ENCODE results near the gene UBXN11. TPM values are rescaled to one million over a fixed set of nuclear protein-coding genes. Genes with fewer than 3 reads are reported as not detected.

UBXN11 gene, protein sequence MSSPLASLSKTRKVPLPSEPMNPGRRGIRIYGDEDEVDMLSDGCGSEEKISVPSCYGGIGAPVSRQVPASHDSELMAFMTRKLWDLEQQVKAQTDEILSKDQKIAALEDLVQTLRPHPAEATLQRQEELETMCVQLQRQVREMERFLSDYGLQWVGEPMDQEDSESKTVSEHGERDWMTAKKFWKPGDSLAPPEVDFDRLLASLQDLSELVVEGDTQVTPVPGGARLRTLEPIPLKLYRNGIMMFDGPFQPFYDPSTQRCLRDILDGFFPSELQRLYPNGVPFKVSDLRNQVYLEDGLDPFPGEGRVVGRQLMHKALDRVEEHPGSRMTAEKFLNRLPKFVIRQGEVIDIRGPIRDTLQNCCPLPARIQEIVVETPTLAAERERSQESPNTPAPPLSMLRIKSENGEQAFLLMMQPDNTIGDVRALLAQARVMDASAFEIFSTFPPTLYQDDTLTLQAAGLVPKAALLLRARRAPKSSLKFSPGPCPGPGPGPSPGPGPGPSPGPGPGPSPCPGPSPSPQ
- 2.9 and 5.6 TPM in 2 replicates for total RNA-seq

GRCh38 chr1:26306290-26307229, at the start of gene UBXN11:
UBXN11 (minus strand) TSS chr1:26306636; CDS start chr1:26302883, 3,753 bp downstream.
- no peak for TF ChIP-seq CTCF (IDR thresholded peaks at IDR 0.05; ENCODE audit: insufficient read depth, low read depth, low read length)
- peak within 1 kb of the TSS; percentile 89 for H3K4me3 ChIP-seq (ENCODE audit: low read depth, low read length)
- peak; percentile 94 for DNase-seq (ENCODE audit: low read depth)

- no peak for DNase-seq (ENCODE audit: low read depth)
- H3K4me3 ChIP-seq (ENCODE audit: low read depth, low read length) = no peak overlapping the region
- no peak for TF ChIP-seq CTCF (IDR thresholded peaks at IDR 0.05; ENCODE audit: insufficient read depth, low read depth, low read length)
These were observed 49.7 kb upstream of the UBXN11 start for GRCh38 chr1:26356106-26356505.

DNA sequence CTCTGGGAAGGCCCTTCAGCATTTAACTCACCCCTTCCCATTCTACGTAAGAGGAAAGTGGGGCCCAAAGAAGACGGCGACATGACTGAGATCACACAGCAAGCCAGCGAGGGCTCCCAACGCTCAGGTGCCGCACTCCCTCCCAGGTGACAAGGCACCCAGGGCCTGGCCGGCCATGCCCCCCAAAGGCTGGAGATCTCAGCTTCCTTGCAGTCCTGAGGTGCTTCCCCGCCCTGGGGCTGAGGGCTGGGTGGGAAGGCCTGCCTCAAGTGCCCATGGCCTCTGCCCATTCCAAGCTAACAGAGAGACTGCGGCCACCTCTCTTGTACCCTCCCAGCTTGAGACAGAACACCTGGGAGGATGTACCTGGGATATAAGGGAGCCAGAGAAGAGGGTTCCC, 48.5 kb upstream of the UBXN11 start:
- H3K4me3 ChIP-seq (ENCODE audit: low read depth, low read length) = no peak overlapping the region
- no peak for DNase-seq (ENCODE audit: low read depth)
- TF ChIP-seq CTCF (IDR thresholded peaks at IDR 0.05; ENCODE audit: insufficient read depth, low read depth, low read length) = no peak

DNA sequence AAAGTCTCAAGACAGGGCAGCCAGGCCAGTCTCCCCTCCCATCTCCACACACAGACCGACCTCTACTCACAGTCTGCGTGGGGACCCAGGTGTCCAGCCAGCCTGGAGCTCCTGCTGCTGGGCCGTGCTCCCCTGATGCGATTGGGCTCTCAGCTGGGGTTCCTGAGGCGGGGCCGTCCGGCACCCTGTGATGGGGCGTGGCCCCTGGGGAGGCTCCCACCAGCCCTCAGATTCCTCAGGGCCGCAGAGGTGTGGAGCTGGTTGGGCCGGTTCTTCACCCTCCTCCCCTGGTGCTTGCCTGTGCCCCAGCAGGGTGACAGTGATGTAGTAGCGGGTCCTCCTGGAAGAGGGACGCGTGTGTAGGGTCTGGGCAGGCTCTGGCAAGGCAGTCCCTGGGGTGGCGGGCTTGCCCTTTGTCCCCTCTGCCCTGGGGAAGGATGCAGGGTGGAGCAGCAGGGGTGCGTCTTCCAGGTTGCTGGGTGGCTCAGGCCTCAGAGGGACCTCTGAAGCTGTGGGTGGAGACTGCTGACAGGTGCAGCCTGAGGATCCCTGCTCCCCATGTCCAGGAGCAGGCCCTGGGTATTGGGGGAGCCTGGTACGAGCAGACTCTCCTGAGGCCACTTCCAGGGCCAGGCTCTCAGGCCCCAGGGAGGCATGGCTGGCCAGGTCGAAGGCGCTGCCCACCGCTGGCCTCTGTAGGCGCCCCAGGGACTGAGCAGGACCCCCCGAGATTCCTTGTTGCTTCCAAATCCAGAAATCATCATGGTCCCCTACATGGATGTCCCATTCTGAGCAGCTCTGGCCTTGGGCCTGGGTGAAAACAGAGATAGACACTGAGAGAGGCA, 47.8 kb upstream of the UBXN11 start, which contains the start of gene CRYBG2:
Gene CRYBG2, minus strand, starts transcription at position 155 of the 845 bp plus-strand sequence. CDS start 7,473 bp downstream, outside the sequence.
- H3K4me3 ChIP-seq (ENCODE audit: low read depth, low read length) = no peak within 1 kb of the TSS
- no peak for DNase-seq (ENCODE audit: low read depth)
- TF ChIP-seq CTCF (IDR thresholded peaks at IDR 0.05; ENCODE audit: insufficient read depth, low read depth, low read length) = no peak

DNA sequence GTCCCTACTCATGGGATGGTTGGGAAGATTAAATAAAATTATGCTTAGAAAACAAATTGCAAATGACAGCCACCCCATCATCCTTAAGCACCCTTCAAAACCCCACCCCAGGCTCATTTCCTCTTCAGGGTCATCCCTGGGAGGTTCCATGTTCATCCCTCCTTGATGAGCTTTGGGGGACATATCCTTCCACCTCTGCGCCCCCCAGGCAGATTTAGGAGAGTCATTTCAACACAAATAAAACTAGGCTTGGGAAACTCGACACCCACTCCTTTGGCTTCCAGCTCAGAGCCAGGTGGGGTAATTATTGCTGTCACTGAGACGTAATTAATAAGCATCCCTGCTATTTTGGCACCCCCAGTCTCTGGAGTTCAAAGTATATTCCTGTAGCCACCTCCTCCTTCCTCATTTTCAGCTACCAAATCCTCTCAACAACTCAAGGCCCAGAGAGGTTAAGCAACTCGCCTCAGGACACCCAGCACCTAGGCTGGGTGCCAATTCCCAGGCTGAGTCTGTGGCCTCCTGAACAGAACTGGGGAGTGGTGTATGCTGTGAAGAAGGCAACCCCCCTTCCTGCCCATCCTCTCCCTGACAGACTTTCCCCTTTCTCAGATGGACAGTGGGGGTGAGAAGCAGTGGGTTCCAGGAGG, 46.9 kb upstream of the UBXN11 start:
- no peak for DNase-seq (ENCODE audit: low read depth)
- no peak overlapping the region for H3K4me3 ChIP-seq (ENCODE audit: low read depth, low read length)
- TF ChIP-seq CTCF (IDR thresholded peaks at IDR 0.05; ENCODE audit: insufficient read depth, low read depth, low read length) = no peak
